ENCODE results near the gene TCN2.

Gene TCN2

DNA sequence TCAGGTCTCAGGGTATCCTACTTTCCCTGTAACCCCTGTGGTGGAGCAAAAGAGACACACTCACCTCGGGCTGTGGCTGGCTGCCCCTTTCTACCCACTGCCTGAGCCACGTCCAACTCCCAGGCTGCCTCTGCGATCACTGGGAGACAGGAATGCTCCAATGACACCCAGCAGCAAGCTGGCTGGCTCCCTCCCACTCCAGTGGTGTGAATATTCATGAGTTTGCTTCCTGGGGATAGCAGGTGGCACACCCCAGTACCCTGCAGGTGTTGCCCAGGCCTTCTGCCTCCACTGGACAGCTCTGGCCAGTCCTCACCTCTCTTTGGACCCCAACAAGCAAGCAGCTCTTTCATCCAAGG, 42.2 kb upstream of the TCN2 start (continued):
- TF ChIP-seq ZNF529 (tag by site-specific recombination; IDR thresholded peaks at IDR 0.05; ENCODE audit: insufficient replicate concordance) (no peak), ZNF658 (tag by site-specific recombination; IDR thresholded peaks at IDR 0.05) (no peak), YY1 (tag by site-specific recombination; IDR thresholded peaks at IDR 0.05) (no peak), ZIC2 (tag by site-specific recombination; IDR thresholded peaks at IDR 0.05) (no peak), ZNF776 (tag by site-specific recombination; IDR thresholded peaks at IDR 0.05; ENCODE audit: borderline replicate concordance) (no peak), ZNF155 (tag by site-specific recombination; IDR thresholded peaks at IDR 0.05) (no peak), OVOL3 (tag by site-specific recombination; IDR thresholded peaks at IDR 0.05) (no peak), ZNF837 (tag by site-specific recombination; IDR thresholded peaks at IDR 0.05) (no peak), ZNF621 (tag by site-specific recombination; IDR thresholded peaks at IDR 0.05) (no peak), ZNF510 (tag by site-specific recombination; IDR thresholded peaks at IDR 0.05; ENCODE audit: insufficient replicate concordance) (no peak), ZSCAN16 (tag by site-specific recombination; IDR thresholded peaks at IDR 0.05) (no peak)

DNA sequence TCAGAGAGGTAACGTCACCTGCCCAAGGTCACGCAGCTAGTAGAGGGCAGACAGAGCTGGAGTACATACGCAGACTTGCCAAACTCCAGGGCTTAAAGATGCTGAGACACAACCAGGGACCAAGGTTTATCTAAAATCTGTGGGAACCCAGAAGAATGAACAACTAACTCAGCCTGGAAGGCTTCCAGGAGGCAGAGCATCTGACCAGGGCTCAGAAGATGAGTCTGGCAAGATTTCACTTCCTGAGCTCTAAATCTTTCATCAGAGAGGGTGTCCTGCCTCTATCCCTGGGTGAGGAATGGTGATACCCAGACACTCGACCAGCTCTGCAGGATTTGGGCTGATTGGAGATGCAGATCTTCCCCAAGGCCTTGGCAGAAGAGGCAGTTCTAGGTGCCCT, 41.6 kb upstream of the TCN2 start:
- CTCF ChIA-PET, result interaction anchor here (0.6 to 1.3 kb wide), 3 partner anchors 145 to 355 kb away, joined by 3 to 4 read pairs (median 4); no protein-coding TSS in a partner anchor
- Histone ChIP-seq H3K27ac (ENCODE audit: extremely low read depth, low read depth, low read length) (no peak overlapping the region), H3K4me1 (ENCODE audit: control insufficient read depth, insufficient read depth, low read length) (no peaks in the 10 kb centered on the region), H3K36me3 (ENCODE audit: control insufficient read depth in 2 of 2, insufficient read depth in 1 of 2, low read length in 2 of 2) (no peaks in the 10 kb centered on the region), H3K9me3 (ENCODE audit: control insufficient read depth, insufficient read depth, low read depth, low read length) (no peaks in the 10 kb centered on the region), H3K4me3 (ENCODE audit: low read depth, low read length) (no peak overlapping the region)
- TF ChIP-seq ZNF221 (tag by site-specific recombination; IDR thresholded peaks at IDR 0.05; ENCODE audit: borderline replicate concordance) (no peak), ZNF10 (tag by site-specific recombination; IDR thresholded peaks at IDR 0.05) (no peak), ZNF394 (tag by site-specific recombination; IDR thresholded peaks at IDR 0.05; ENCODE audit: borderline replicate concordance) (no peak), ZNF155 (tag by site-specific recombination; IDR thresholded peaks at IDR 0.05) (no peak), ZXDB (tag by site-specific recombination; IDR thresholded peaks at IDR 0.05) (no peak)
- TF ChIP-seq, protein P1, sequence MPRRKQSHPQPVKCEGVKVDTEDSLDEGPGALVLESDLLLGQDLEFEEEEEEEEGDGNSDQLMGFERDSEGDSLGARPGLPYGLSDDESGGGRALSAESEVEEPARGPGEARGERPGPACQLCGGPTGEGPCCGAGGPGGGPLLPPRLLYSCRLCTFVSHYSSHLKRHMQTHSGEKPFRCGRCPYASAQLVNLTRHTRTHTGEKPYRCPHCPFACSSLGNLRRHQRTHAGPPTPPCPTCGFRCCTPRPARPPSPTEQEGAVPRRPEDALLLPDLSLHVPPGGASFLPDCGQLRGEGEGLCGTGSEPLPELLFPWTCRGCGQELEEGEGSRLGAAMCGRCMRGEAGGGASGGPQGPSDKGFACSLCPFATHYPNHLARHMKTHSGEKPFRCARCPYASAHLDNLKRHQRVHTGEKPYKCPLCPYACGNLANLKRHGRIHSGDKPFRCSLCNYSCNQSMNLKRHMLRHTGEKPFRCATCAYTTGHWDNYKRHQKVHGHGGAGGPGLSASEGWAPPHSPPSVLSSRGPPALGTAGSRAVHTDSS (tag by site-specific recombination; IDR thresholded peaks at IDR 0.05), result no peak
- POLR2A ChIA-PET, result no interaction called here

DNA sequence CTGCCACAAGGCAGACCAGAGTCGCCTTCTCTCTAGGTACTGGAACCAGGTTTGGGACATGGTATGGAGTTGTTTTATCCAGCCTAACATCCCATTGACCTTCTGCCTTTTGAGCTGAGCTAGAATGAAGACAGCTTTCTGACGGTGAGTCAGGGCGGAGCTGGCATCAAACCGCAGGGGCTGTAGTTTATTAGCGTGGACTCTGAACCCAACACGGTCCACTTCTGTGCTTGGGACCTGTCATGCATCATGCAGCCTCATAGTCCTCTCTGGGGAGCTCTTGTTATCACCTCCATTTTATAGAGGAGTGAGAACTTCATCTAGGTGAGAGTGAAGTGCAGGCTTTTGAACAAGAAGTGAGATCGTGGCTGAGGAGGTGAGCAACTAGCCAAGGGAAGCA, 40.8 kb upstream of the TCN2 start:
- no peak overlapping the region for H3K4me3 ChIP-seq (ENCODE audit: low read depth, low read length)
- no peaks in the 10 kb centered on the region for H3K9me3 ChIP-seq (ENCODE audit: control insufficient read depth, insufficient read depth, low read depth, low read length)
- POLR2A ChIA-PET, result no interaction called here
- H3K36me3 ChIP-seq (ENCODE audit: control insufficient read depth in 2 of 2, insufficient read depth in 1 of 2, low read length in 2 of 2), result no peaks in the 10 kb centered on the region
- TF ChIP-seq ZNF391 (tag by site-specific recombination; IDR thresholded peaks at IDR 0.05; ENCODE audit: borderline replicate concordance, low read depth), result no peak
- TF ChIP-seq, protein P2, sequence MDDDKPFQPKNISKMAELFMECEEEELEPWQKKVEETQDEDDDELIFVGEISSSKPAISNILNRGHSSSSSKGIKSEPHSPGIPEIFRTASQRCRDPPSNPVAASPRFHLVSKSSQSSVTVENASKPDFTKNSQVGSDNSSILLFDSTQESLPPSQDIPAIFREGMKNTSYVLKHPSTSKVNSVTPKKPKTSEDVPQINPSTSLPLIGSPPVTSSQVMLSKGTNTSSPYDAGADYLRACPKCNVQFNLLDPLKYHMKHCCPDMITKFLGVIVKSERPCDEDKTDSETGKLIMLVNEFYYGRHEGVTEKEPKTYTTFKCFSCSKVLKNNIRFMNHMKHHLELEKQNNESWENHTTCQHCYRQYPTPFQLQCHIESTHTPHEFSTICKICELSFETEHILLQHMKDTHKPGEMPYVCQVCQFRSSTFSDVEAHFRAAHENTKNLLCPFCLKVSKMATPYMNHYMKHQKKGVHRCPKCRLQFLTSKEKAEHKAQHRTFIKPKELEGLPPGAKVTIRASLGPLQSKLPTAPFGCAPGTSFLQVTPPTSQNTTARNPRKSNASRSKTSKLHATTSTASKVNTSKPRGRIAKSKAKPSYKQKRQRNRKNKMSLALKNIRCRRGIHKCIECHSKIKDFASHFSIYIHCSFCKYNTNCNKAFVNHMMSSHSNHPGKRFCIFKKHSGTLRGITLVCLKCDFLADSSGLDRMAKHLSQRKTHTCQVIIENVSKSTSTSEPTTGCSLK (tag by site-specific recombination; IDR thresholded peaks at IDR 0.05), result no peak
- TF ChIP-seq ZNF791 (tag by site-specific recombination; IDR thresholded peaks at IDR 0.05), result no peak
- TF ChIP-seq, protein P3, sequence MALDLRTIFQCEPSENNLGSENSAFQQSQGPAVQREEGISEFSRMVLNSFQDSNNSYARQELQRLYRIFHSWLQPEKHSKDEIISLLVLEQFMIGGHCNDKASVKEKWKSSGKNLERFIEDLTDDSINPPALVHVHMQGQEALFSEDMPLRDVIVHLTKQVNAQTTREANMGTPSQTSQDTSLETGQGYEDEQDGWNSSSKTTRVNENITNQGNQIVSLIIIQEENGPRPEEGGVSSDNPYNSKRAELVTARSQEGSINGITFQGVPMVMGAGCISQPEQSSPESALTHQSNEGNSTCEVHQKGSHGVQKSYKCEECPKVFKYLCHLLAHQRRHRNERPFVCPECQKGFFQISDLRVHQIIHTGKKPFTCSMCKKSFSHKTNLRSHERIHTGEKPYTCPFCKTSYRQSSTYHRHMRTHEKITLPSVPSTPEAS (tag by site-specific recombination; IDR thresholded peaks at IDR 0.05), result no peak
- TF ChIP-seq ZNF266 (tag by site-specific recombination; IDR thresholded peaks at IDR 0.05; ENCODE audit: low read depth), result no peak
- no peak for TF ChIP-seq ZBTB8A (tag by site-specific recombination; IDR thresholded peaks at IDR 0.05)
- TF ChIP-seq ZNF157 (tag by site-specific recombination; IDR thresholded peaks at IDR 0.05), result no peak
- no peak for TF ChIP-seq ZNF416 (tag by site-specific recombination; IDR thresholded peaks at IDR 0.05)
- TF ChIP-seq, protein P4, sequence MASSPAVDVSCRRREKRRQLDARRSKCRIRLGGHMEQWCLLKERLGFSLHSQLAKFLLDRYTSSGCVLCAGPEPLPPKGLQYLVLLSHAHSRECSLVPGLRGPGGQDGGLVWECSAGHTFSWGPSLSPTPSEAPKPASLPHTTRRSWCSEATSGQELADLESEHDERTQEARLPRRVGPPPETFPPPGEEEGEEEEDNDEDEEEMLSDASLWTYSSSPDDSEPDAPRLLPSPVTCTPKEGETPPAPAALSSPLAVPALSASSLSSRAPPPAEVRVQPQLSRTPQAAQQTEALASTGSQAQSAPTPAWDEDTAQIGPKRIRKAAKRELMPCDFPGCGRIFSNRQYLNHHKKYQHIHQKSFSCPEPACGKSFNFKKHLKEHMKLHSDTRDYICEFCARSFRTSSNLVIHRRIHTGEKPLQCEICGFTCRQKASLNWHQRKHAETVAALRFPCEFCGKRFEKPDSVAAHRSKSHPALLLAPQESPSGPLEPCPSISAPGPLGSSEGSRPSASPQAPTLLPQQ (tag by site-specific recombination; IDR thresholded peaks at IDR 0.05), result no peak
- TF ChIP-seq ZNF529 (tag by site-specific recombination; IDR thresholded peaks at IDR 0.05; ENCODE audit: insufficient replicate concordance), result no peak
- no peak for TF ChIP-seq ZFHX2 (tag by site-specific recombination; conservative IDR thresholded peaks at IDR 0.05)
- TF ChIP-seq ZNF571 (tag by site-specific recombination; IDR thresholded peaks at IDR 0.05), result no peak
- no peak for TF ChIP-seq ZNF112 (tag by site-specific recombination; IDR thresholded peaks at IDR 0.05)
- no peak for TF ChIP-seq KLF9 (tag by site-specific recombination; IDR thresholded peaks at IDR 0.05; ENCODE audit: low read depth)
- no peak for TF ChIP-seq ZNF629 (tag by site-specific recombination; IDR thresholded peaks at IDR 0.05)
- no peaks in the 10 kb centered on the region for H3K4me1 ChIP-seq (ENCODE audit: control insufficient read depth, insufficient read depth, low read length)
- CTCF ChIA-PET, result interaction anchor here (0.6 to 1.0 kb wide), 3 partner anchors 40 to 247 kb away, joined by 3 to 5 read pairs (median 4); no protein-coding TSS in a partner anchor
- no peak overlapping the region for H3K27ac ChIP-seq (ENCODE audit: extremely low read depth, low read depth, low read length)
